Activated effector memory CD4-positive, alpha-beta T cell treated with anti-CD3 and anti-CD28 coated beads, Interleukin-2, amount 50 U/mL, for 16 hours (primary cell): ENCODE measurements around the gene CACYBP.
"Not testable (repeated sequence)": the region's sequence is repeated elsewhere in the genome, so short reads cannot be mapped to it uniquely, and the experiment has no call there.

ENCODE experiments used
- DNase-seq: peaks from one replicate; pipeline ENCODE4 v3.0.0-alpha.2; 2020

Gene CACYBP

DNA sequence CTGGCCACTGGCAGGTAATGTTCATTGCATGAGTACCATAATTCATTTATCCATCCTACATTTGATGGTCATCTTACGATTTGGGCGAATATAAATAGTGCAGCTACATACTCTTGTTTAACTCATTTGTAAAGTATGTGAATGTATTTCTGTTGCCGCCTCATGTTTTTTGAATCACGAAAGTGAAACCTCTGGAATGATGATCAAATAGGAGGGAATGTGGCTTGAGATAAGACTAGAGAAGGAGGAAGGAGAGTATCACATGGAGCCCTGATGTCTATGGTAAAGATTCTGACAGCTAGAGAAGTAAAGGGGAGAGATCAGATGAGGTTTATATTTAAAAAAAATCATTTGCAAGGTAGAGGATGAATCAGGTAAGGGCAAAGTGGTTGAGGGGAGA is 15.5 kb downstream of the CACYBP start:
- no peak for DNase-seq

GRCh38 chr1:175019524-175019923 is 19.8 kb downstream of the CACYBP start:
- DNase-seq, result no peak

DNA sequence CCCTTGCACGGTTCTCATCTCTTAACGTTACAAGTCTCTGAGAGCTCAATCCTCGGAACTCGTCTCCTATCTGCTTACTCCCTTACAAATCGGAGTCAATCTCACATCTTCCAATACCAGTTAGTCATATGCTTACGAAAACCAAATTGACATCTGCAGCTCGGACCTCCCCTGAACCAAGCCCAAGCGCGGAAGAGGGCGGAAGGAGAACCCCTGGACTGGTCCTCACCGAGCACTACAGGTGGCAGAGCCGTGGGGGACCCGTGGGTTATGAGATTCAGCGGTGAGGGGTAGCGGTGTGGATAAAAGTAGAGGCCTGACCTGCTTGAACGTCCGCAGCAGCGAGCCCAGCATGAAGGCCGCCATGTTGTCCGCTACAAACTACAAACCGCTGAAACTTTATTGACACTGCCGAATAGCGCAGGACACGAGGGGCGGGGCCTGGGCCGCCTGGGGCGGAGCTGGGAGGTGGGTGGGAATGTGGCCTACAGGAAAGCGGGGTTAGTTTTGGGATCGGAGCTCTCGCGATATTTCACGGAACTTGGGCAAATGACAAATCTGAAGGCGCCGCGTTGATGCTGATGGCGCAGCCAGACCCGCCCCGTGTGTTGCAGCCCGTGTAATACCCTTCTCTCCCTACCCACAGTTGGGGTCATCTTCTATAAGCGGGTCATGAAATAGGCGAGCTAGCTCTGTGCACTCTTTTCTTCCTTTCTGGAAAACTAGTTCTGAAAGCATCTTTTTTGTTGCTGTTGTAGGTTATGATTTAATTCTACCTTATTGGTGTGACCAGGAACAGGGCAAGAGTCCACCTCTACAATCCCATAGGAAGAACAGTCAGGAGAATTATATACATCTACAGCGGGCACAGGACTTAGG is 23.5 kb downstream of the CACYBP start, which contains the start of gene MRPS14:
Gene MRPS14, minus strand, starts transcription at position 383 of the 879 bp plus-strand sequence. Its CDS starts 17 bp downstream, at position 366.
- DNase-seq, result peak; percentile 99

DNA sequence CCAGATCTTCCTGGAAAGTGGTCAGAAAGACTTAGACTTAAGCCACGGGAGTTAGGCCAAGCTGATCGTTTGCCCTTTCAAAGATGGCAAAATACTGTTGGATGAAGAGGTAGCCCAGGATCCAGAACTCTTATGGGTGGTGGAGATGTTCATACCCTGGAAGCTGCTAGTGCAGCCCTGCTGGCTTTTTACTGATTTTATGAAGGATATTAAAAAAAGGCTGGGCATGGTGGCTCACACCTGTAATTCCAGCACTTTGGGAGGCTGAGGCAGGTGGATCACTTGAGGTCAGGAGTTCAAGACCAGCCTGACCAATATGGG is 24.1 kb downstream of the CACYBP start:
- not testable (repeated sequence) for DNase-seq

GRCh38 chr1:175024773-175025172 is 25.0 kb downstream of the CACYBP start:
- no peak for DNase-seq

DNA sequence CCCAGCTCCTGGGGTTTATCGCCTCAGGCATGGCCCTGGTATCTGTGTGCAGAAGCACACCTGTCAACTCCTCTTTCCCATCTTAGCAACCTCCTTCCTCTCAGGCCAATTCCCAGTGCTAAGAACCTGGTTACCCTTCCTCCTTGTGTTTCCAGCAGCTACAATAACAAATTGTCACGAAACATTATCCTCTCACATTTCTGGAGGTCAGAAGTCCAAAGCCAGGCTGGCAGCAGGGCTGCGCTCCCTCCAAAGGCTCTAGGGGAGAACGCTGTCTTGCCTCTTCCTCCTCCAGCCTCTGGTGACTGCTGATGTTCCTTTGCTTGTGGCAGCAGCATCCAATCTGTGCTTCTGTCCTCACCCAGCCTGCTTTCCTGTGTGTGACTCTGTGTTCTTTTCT is 34.2 kb downstream of the CACYBP start:
- no peak for DNase-seq

GRCh38 chr1:175034775-175035174 is 35.0 kb downstream of the CACYBP start:
- no peak for DNase-seq

GRCh38 chr1:175035865-175036264 is 36.1 kb downstream of the CACYBP start:
- DNase-seq, result no peak

DNA sequence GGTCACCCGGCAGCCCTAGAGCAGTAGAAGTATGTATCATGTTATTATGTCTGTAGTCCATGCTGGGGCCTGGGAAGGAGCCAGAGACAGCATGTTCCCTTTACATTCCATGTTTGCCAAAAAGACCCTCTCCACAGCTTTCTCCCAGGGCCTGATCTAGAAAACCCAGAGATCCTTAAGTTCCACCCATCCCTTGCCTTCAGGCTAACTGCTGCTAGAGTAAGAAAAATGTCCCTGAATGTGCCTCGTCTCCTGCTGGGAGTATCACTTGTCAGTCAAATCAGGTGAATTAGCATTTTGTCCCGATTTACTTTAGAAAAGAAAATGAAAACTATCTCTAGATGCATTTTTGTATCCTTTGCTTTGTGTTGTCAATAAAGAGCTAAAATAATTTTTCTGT is 36.7 kb downstream of the CACYBP start:
- DNase-seq, result no peak

GRCh38 chr1:175037416-175037815 is 37.7 kb downstream of the CACYBP start:
- DNase-seq, result no peak

DNA sequence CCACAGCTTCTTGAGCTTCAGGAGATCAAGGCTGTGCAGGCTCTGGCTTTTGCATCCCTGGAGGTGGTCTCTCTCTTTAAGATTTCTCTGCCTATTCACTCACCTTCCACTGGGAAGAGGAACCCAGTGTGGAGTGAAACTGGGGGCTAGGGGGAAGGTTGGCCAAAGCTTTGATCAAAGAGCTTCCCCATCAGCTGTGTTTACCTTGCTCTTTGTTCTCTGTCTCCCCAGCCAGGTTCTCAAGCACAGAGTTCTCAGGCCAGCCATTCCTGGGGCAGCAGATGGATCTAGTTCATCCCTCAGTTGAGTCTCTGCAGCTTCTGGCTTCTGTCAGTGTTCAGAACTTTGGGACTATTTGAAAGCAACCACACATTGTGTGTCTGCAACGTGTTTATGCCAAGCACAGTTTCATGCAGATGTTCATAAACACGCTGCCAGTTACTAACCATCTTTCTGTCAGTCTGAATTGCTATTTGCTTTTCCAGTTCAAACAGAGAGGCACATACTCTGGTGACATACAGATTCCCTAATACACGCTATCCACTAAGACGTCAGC is 40.7 kb downstream of the CACYBP start:
- DNase-seq, result no peak

DNA sequence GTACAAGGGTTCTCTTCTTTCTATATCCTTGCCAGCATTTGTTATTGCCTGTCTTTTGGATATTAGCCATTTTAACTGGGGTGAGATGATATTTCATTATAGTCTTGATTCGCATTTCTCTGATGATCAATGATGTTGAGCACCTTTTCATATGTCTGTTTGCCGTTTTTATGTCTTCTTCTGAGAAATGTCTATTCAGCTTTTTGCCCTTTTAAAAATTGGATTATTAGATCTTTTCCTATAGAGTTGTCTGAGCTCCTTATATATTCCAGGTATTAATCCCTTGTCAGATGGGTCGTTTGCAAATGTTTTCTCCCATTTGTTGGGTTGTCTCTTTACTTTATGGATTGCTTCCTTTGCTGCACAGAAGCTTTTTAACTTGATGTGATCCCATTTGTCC is 42.9 kb downstream of the CACYBP start:
- DNase-seq, result no peak

GRCh38 chr1:175043824-175044223 is 44.1 kb downstream of the CACYBP start:
- DNase-seq, result no peak

DNA sequence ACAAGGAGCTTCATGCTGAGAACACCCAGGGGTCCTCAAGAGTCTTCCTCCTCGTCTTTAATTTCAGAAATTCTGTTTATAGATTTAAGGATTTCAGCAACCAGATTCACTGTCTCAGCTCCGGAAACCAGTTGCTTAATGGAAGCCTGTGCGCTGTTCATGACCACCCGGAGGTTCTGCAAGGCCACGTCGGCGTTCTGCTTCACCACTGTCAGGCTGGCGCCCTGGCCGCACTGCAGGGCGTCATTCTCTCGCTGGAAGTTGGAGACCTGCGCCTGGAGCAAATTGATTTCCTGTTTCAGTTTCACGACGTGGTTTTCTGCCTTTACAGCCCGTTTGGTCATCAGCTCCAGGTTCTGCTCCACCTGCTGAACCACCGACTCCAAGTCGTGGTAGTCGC is 44.8 kb downstream of the CACYBP start:
- DNase-seq, result not testable (repeated sequence)

DNA sequence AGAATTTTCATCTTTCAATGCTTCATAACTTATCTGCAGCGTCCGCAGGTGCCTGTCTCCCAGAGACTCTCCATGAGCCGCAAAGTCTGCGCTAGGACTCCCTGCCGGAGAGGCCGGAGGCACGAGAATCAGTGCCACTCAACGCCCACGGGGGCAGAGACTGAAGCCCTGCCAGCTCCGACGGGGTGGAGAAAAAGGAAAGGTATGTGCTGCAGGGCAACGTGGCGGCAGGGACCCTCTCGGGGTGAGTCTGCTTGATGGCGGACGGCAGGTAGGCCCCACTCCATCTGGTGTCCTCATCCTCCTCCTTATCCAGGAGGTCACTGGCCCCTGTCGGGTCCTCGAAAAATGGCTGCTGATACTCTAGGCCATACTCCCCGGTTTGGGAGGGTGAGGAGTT is 45.4 kb downstream of the CACYBP start:
- DNase-seq, result no peak

GRCh38 chr1:175045519-175045918 is 45.8 kb downstream of the CACYBP start:
- no peak for DNase-seq

DNA sequence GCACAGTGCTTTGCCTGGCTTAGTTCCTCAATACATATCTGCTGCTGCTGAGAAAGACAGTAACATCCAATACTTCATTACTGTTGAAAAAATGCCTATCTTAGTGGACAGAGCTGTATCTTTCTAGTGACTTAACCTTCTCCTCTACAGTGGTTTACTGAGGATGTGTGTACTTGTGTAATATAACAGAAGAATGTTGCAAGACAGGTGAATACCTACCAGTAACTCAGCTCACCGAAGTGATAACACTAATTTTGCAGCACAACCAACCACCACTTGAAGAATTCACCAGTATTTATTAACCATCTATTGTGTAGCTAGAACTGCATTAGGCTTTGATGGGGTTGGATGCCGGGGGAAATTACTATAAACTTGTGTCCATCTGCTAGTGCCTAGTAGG is 51.2 kb downstream of the CACYBP start:
- DNase-seq, result no peak

DNA sequence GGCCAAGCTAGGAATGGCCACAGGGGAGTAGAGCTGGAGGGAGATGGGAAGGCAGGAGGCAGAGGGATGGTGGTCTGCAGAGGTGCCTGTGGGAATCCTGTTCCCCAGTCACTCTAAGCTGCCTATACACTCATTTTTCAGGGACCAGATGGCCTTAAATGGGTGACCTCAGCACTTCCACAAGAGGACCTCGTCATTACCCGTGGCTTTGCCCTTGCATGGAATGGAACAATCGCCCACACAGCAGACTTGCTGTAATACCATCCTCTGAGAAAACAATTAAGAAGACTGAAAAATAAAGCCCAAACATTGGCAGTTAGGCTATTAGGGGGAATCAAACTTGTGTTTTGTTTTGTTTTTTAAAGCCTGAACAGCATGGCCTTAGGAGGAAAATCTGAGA is 55.0 kb downstream of the CACYBP start:
- DNase-seq, result no peak
